ENCODE measurements around the gene GMCL2.
A peak's percentile ranks its signal among the peaks of the same experiment; 100 is the strongest.

The GMCL2 gene

GRCh38 chr5:178155065-178155464 is 32.1 kb downstream of the GMCL2 start:
- no peak for TF ChIP-seq CTCF (IDR thresholded peaks at IDR 0.05; ENCODE audit: low read depth, low read length, poor library complexity, severe bottlenecking)
- no peak for TF ChIP-seq EZH2phosphoT487 (IDR thresholded peaks at IDR 0.05; ENCODE audit: borderline replicate concordance, low read length)
- Histone ChIP-seq H3K27ac (ENCODE audit: low read depth, low read length) (no peak overlapping the region), H3K9me2 (replicated peaks; ENCODE audit: control insufficient read depth, low read length) (no peaks in the 10 kb centered on the region), H3F3A (ENCODE audit: control insufficient read depth, insufficient read depth) (peaks cover 10% of the 10 kb centered on the region), H3K4me2 (ENCODE audit: low read length) (peak overlapping the region; percentile 85), H4K20me1 (ENCODE audit: control insufficient read depth, insufficient read depth, low read depth, low read length) (no peaks in the 10 kb centered on the region), H3K4me3 (ENCODE audit: low read length) (peak overlapping the region; percentile 3; the same call in 1 of the 2 replicates), H3K79me2 (ENCODE audit: control insufficient read depth, low read length) (peaks cover 32% of the 10 kb centered on the region), H3K9me3 (ENCODE audit: control insufficient read depth, insufficient read depth, low read length) (no peaks in the 10 kb centered on the region), H3K4me1 (ENCODE audit: control insufficient read depth, low read length) (peaks cover 38% of the 10 kb centered on the region), H3K27me3 (ENCODE audit: control insufficient read depth, low read length) (no peaks in the 10 kb centered on the region), H3K36me3 (ENCODE audit: control insufficient read depth, low read length) (peaks cover 32% of the 10 kb centered on the region)

- no peaks in the 10 kb centered on the region for H3K9me2 ChIP-seq (replicated peaks; ENCODE audit: control insufficient read depth, low read length)
- peak within 1 kb of the TSS; percentile 22; the same call in 1 of the 2 replicates for H3K27ac ChIP-seq (ENCODE audit: low read depth, low read length)
- peak within 1 kb of the TSS; percentile 85 for H3K4me2 ChIP-seq (ENCODE audit: low read length)
- no peaks in the 10 kb centered on the region for H4K20me1 ChIP-seq (ENCODE audit: control insufficient read depth, insufficient read depth, low read depth, low read length)
- peaks cover 45% of the 10 kb centered on the region for H3K36me3 ChIP-seq (ENCODE audit: control insufficient read depth, low read length)
- H3K9me3 ChIP-seq (ENCODE audit: control insufficient read depth, insufficient read depth, low read length) = no peaks in the 10 kb centered on the region
- peaks cover 11% of the 10 kb centered on the region for H3F3A ChIP-seq (ENCODE audit: control insufficient read depth, insufficient read depth)
- H3K4me1 ChIP-seq (ENCODE audit: control insufficient read depth, low read length) = peaks cover 38% of the 10 kb centered on the region
- peak within 1 kb of the TSS; percentile 77 for H3K4me3 ChIP-seq (ENCODE audit: low read length)
- peaks cover 32% of the 10 kb centered on the region for H3K79me2 ChIP-seq (ENCODE audit: control insufficient read depth, low read length)
- TF ChIP-seq CTCF (IDR thresholded peaks at IDR 0.05; ENCODE audit: low read depth, low read length, poor library complexity, severe bottlenecking) (no peak), EZH2phosphoT487 (IDR thresholded peaks at IDR 0.05; ENCODE audit: borderline replicate concordance, low read length) (no peak)
- H3K27me3 ChIP-seq (ENCODE audit: control insufficient read depth, low read length) = no peaks in the 10 kb centered on the region
Observed at GRCh38 chr5:178153530-178154340, 33.4 kb downstream of the GMCL2 start, which contains the start of gene NHP2. Gene NHP2 (minus strand): TSS chr5:178153885. CDS start chr5:178153817, 68 bp downstream.

- peak overlapping the region; percentile 85 for H3K4me2 ChIP-seq (ENCODE audit: low read length)
- H3K4me1 ChIP-seq (ENCODE audit: control insufficient read depth, low read length) = peaks cover 38% of the 10 kb centered on the region
- peaks cover 55% of the 10 kb centered on the region for H3K36me3 ChIP-seq (ENCODE audit: control insufficient read depth, low read length)
- peaks cover 32% of the 10 kb centered on the region for H3K79me2 ChIP-seq (ENCODE audit: control insufficient read depth, low read length)
- H3K9me2 ChIP-seq (replicated peaks; ENCODE audit: control insufficient read depth, low read length) = no peaks in the 10 kb centered on the region
- no peaks in the 10 kb centered on the region for H3K27me3 ChIP-seq (ENCODE audit: control insufficient read depth, low read length)
- H3F3A ChIP-seq (ENCODE audit: control insufficient read depth, insufficient read depth) = peaks cover 13% of the 10 kb centered on the region
- H3K4me3 ChIP-seq (ENCODE audit: low read length) = peak overlapping the region; percentile 77
- TF ChIP-seq EZH2phosphoT487 (IDR thresholded peaks at IDR 0.05; ENCODE audit: borderline replicate concordance, low read length) = no peak
- no peak for TF ChIP-seq CTCF (IDR thresholded peaks at IDR 0.05; ENCODE audit: low read depth, low read length, poor library complexity, severe bottlenecking)
- H3K9me3 ChIP-seq (ENCODE audit: control insufficient read depth, insufficient read depth, low read length) = no peaks in the 10 kb centered on the region
- H3K27ac ChIP-seq (ENCODE audit: low read depth, low read length) = peak overlapping the region; percentile 22; the same call in 1 of the 2 replicates
- no peaks in the 10 kb centered on the region; the same call in 1 of the 2 replicates for H4K20me1 ChIP-seq (ENCODE audit: control insufficient read depth, insufficient read depth, low read depth, low read length)
Observed at GRCh38 chr5:178152491-178153444, 34.4 kb downstream of the GMCL2 start.
